Hepatocyte (in vitro differentiated cells): ENCODE data around the gene HEPHL1. TPM values are rescaled to one million over a fixed set of nuclear protein-coding genes. Genes with fewer than 3 reads are reported as not detected.
A peak's percentile ranks its signal among the peaks of the same experiment; 100 is the strongest.

Experiments
- DNase-seq: peaks from one replicate; pipeline ENCODE4 v3.0.0-alpha.2; 2016; ENCODE audit warnings: low spot score
- H2AFZ ChIP-seq: fragments of 200-600 bp; sonication (generic); 2 replicates; pipeline ENCODE4 v1.6.0; 2016; ENCODE audit warnings: antibody characterized with exemption, mild to moderate bottlenecking
- H3K27ac ChIP-seq: fragments of 200-600 bp; sonication (generic); 2 replicates; pipeline ENCODE4 v1.5.1; 2016; ENCODE audit warnings: mild to moderate bottlenecking
- H3K27me3 ChIP-seq: fragments of 200-600 bp; sonication (generic); 2 replicates; pipeline ENCODE4 v1.6.1; 2016
- H3K36me3 ChIP-seq: fragments of 200-600 bp; sonication (generic); replicated peaks from 2 replicates; pipeline ENCODE4 v1.5.1; 2016; ENCODE audit warnings: low read depth; ENCODE audit not compliant: insufficient read depth
- H3K4me1 ChIP-seq: fragments of 200-600 bp; sonication (generic); 2 replicates; pipeline ENCODE4 v1.5.1; 2016; ENCODE audit warnings: mild to moderate bottlenecking, moderate library complexity; ENCODE audit not compliant: insufficient read depth
- H3K4me2 ChIP-seq: fragments of 200-600 bp; sonication (generic); 2 replicates; pipeline ENCODE4 v1.6.0; 2016
- H3K4me3 ChIP-seq: fragments of 200-600 bp; sonication (generic); 2 replicates; pipeline ENCODE4 v1.5.1; 2016; ENCODE audit warnings: mild to moderate bottlenecking
- H3K79me2 ChIP-seq: fragments of 200-600 bp; sonication (generic); 2 replicates; pipeline ENCODE4 v1.6.0; 2017; ENCODE audit warnings: mild to moderate bottlenecking
- H3K9me2 ChIP-seq: fragments of 200-600 bp; sonication (generic); replicated peaks from 2 replicates; pipeline ENCODE4 v1.6.0; 2017; ENCODE audit warnings: mild to moderate bottlenecking; ENCODE audit not compliant: insufficient read depth
- H3K9me3 ChIP-seq: fragments of 200-600 bp; sonication (generic); 2 replicates; pipeline ENCODE4 v1.5.1; 2016; ENCODE audit warnings: low read depth, mild to moderate bottlenecking
- H4K20me1 ChIP-seq: fragments of 200-600 bp; sonication (generic); 2 replicates; pipeline ENCODE4 v1.6.0; 2016; ENCODE audit warnings: mild to moderate bottlenecking; ENCODE audit not compliant: insufficient read depth, poor library complexity, severe bottlenecking
- CTCF ChIP-seq: fragments of 200-600 bp; sonication (generic); IDR thresholded peaks from 2 replicates; pipeline ENCODE4 v1.5.1; 2016; ENCODE audit warnings: antibody characterized with exemption, mild to moderate bottlenecking; ENCODE audit not compliant: poor library complexity
- EZH2 ChIP-seq: fragments of 200-600 bp; sonication (generic); IDR thresholded peaks from 2 replicates; pipeline ENCODE4 v1.6.1; 2016; ENCODE audit warnings: antibody characterized with exemption, mild to moderate bottlenecking, borderline replicate concordance
- EZH2phosphoT487 ChIP-seq: fragments of 200-600 bp; sonication (generic); IDR thresholded peaks from one replicate; pipeline ENCODE4 v1.6.1; 2018; ENCODE audit warnings: antibody characterized with exemption, mild to moderate bottlenecking, low read depth, moderate library complexity; ENCODE audit not compliant: unreplicated experiment, severe bottlenecking
- WGBS: methylation state at CpG from one replicate; pipeline ENCODE4 v1.1.6; 2016; ENCODE audit warnings: low lambda C conversion rate; ENCODE audit errors: missing lambda C conversion rate; 5-methylcytosine and 5-hydroxymethylcytosine counted together
- polyA plus RNA-seq: library from polyadenylated mRNA; unstranded; fragments of >200 nt; fragmentation: Nextera tagmentation; extraction: Ambion mirVana; gene quantifications from 2 replicates; pipeline ENCODE4 v1.2.1, GENCODE V29; 2016
- total RNA-seq: library from RNA; depleted of rRNA; stranded (reverse); fragments of >200 nt; gene quantifications from 2 replicates; pipeline ENCODE4 v1.2.3, GENCODE V29; 2014

The HEPHL1 gene
- total and polyA plus RNA-seq, 2 experiments from 2014 or later = 0.07 to 0.17 TPM

GRCh38 chr11:94142308-94143281 lies 121.4 kb downstream of the HEPHL1 start:
- Histone ChIP-seq H3K4me3 (no peak overlapping the region), H3K36me3 (no peaks in the 10 kb centered on the region), H3K9me2 (no peaks in the 10 kb centered on the region), H3K9me3 (no peaks in the 10 kb centered on the region), H3K27me3 (no peaks in the 10 kb centered on the region), H3K4me2 (no peak overlapping the region), H3K4me1 (peaks cover 30% of the 10 kb centered on the region), H3K79me2 (peaks cover 100% of the 10 kb centered on the region), H2AFZ (no peak overlapping the region), H4K20me1 (peaks cover 27% of the 10 kb centered on the region), H3K27ac (peak overlapping the region; percentile 24)
- WGBS = 71% methylated on average over 7 of the region's 7 CpGs
- TF ChIP-seq EZH2 = no peak
- TF ChIP-seq CTCF = no peak
- no peak for TF ChIP-seq EZH2phosphoT487
- DNase-seq = no peak

DNA sequence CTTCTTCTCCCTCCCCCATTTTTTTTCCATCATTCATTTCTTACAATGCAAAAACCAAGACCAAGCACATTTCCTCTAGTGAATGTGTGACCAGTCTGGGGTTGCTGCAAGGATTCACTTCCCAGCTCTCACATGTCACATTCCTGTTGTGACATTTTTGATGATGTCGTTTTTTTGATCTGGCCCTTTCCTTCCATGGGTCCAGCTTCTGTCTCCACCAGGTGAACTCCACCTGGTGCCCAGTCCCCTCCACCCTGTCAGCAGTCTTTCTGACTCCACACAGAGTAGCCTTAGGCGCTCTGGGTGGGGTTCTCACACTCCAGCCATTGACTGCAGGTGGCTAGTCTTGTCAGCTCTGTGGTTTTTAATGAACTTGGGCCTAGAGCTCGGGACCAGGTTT lies 123.1 kb downstream of the HEPHL1 start:
- Histone ChIP-seq H3K27ac (no peak overlapping the region), H3K79me2 (peaks cover 100% of the 10 kb centered on the region), H3K4me2 (no peak overlapping the region), H3K36me3 (no peaks in the 10 kb centered on the region), H3K9me2 (no peaks in the 10 kb centered on the region), H3K27me3 (no peaks in the 10 kb centered on the region), H3K9me3 (no peaks in the 10 kb centered on the region), H4K20me1 (peaks cover 41% of the 10 kb centered on the region), H2AFZ (no peak overlapping the region), H3K4me1 (peaks cover 39% of the 10 kb centered on the region), H3K4me3 (no peak overlapping the region)
- no peak for DNase-seq
- WGBS = 82% methylated on average over 3 of the region's 3 CpGs
- no peak for TF ChIP-seq CTCF
- no peak for TF ChIP-seq EZH2
- no peak for TF ChIP-seq EZH2phosphoT487

GRCh38 chr11:94144664-94145063 lies 123.5 kb downstream of the HEPHL1 start:
- Histone ChIP-seq H4K20me1 (peaks cover 44% of the 10 kb centered on the region), H3K27ac (no peak overlapping the region), H3K27me3 (no peaks in the 10 kb centered on the region), H3K79me2 (peaks cover 100% of the 10 kb centered on the region), H3K4me2 (no peak overlapping the region), H3K9me3 (no peaks in the 10 kb centered on the region), H3K4me3 (no peak overlapping the region), H2AFZ (no peak overlapping the region), H3K36me3 (no peaks in the 10 kb centered on the region), H3K9me2 (no peaks in the 10 kb centered on the region), H3K4me1 (peaks cover 44% of the 10 kb centered on the region)
- TF ChIP-seq EZH2 (no peak), CTCF (no peak), EZH2phosphoT487 (no peak)
- 100% methylated on average over 1 of the region's 1 CpG for WGBS
- DNase-seq = no peak
